Thoracic aorta (tissue), 2 donors: ENCODE measurements around the gene THBS3. TPM values are rescaled to one million over a fixed set of nuclear protein-coding genes. Genes with fewer than 3 reads are reported as not detected.

Experiments
- ATAC-seq: fragments of 150-250 bp; one replicate; pipeline ENCODE4 v1.8.0; 2017; ENCODE audit warnings: low read depth; ENCODE audit not compliant: insufficient number of reproducible peaks, low FRiP score
- DNase-seq: peaks from one replicate; pipeline ENCODE4 v3.0.0-alpha.2; 2020; ENCODE audit warnings: low spot score
- H3K27ac ChIP-seq, 2 donors: fragments of 200-600 bp; sonication (generic); 1 replicate in 1 of 2; 2 replicates in 1 of 2; pipeline ENCODE4 v1.5.1; 2016; ENCODE audit warnings: mild to moderate bottlenecking in 2 of 2, moderate library complexity in 2 of 2
- H3K27me3 ChIP-seq: fragments of 200-600 bp; sonication (generic); replicated peaks from 2 replicates; pipeline ENCODE4 v1.6.0; 2016; ENCODE audit warnings: mild to moderate bottlenecking; ENCODE audit not compliant: insufficient read depth
- H3K36me3 ChIP-seq: fragments of 200-600 bp; sonication (generic); one replicate; pipeline ENCODE4 v1.5.1; 2016
- H3K4me1 ChIP-seq, 2 donors: fragments of 200-600 bp; sonication (generic); 1 replicate in 1 of 2; 2 replicates in 1 of 2; pipeline versions ENCODE4 v1.5.1 to v1.6.0; 2016; ENCODE audit warnings: low read depth in 2 of 2, mild to moderate bottlenecking in 1 of 2; ENCODE audit not compliant: control insufficient read depth in 1 of 2
- H3K4me3 ChIP-seq: fragments of 200-600 bp; sonication (generic); 2 replicates; pipeline ENCODE4 v1.5.1; 2016; ENCODE audit warnings: mild to moderate bottlenecking
- H3K9me3 ChIP-seq: fragments of 200-600 bp; sonication (generic); 2 replicates; pipeline ENCODE4 v1.5.1; 2016
- CTCF ChIP-seq: fragments of 200-600 bp; sonication (generic); IDR thresholded peaks from one replicate; pipeline ENCODE4 v1.5.1; 2019; ENCODE audit warnings: antibody characterized with exemption
- total RNA-seq, 2 donors: library from RNA; depleted of rRNA; stranded (reverse); fragments of >200 nt; gene quantifications; one replicate each; pipeline versions ENCODE4 v1.1.0 to v1.2.3, GENCODE V29; 2016

THBS3 gene
- total RNA-seq, 2 donors from 2014 or later = 45.3 to 81.6 TPM

GRCh38 chr1:155186067-155186793, 21.5 kb downstream of the THBS3 start:
- Histone ChIP-seq H3K4me1 (no peaks in the 10 kb centered on the region), H3K4me3 (no peak overlapping the region), H3K9me3 (no peaks in the 10 kb centered on the region), H3K36me3 (no peaks in the 10 kb centered on the region), H3K27me3 (no peaks in the 10 kb centered on the region), H3K27ac (no peak overlapping the region)
- ATAC-seq (no peak), DNase-seq (no peak)
- no peak for TF ChIP-seq CTCF

DNA sequence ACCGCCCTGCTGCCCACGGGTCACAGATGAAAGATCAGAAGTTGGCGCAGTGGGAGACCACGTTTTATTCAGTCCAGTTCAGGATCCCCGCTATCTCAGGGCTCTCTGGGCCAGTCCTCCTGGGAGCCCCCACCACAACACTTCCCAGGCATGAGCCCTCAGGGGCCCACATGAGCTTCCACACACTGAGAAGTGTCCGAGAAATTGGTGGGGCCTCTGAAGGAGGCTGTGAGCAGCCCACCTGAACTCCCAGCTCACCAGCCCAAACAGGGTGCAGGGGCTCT, 22.0 kb downstream of the THBS3 start:
- no peaks in the 10 kb centered on the region for H3K27me3 ChIP-seq
- ATAC-seq = no peak

GRCh38 chr1:155184835-155185782, 22.6 kb downstream of the THBS3 start:
- Histone ChIP-seq H3K4me3 (no peak overlapping the region), H3K9me3 (no peaks in the 10 kb centered on the region), H3K27me3 (no peaks in the 10 kb centered on the region), H3K36me3 (no peaks in the 10 kb centered on the region), H3K27ac (no peak overlapping the region), H3K4me1 (no peaks in the 10 kb centered on the region)
- ATAC-seq (no peak), DNase-seq (no peak)
- TF ChIP-seq CTCF = no peak

More for the DNA sequence above, 22.0 kb downstream of the THBS3 start:
- Histone ChIP-seq H3K9me3 (no peaks in the 10 kb centered on the region), H3K27ac (no peak overlapping the region), H3K4me1 (no peaks in the 10 kb centered on the region), H3K4me3 (no peak overlapping the region), H3K36me3 (no peaks in the 10 kb centered on the region)
- no peak for TF ChIP-seq CTCF
- no peak for DNase-seq

DNA sequence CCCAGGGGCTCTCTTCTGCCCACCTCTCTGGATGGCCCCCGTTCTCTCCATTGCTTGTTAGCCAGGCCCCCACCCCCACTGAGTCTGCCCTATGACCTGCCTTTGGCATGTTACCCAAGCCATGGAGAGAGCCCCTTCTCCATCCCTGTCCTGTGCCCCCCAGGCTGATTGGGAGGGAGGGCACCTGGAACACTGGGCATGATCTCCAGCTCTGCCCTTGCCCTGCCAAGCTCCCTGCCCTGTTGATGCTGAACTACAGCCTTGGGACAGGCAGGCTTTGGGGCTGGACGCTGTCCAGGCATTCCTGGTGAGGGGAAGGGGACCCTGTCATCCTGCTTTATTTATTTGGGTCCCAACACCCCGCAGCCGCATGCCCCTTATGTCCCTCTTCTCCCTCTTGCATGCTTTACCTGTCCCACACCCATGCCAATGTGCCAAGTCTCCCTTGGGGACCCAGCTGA, 23.3 kb downstream of the THBS3 start:
- DNase-seq = no peak
- Histone ChIP-seq H3K4me3 (no peak overlapping the region), H3K27ac (no peak overlapping the region)

More for the DNA sequence above, 23.3 kb downstream of the THBS3 start:
- no peaks in the 10 kb centered on the region for H3K9me3 ChIP-seq
- no peaks in the 10 kb centered on the region for H3K27me3 ChIP-seq
- no peak for ATAC-seq
- TF ChIP-seq CTCF = no peak
- H3K36me3 ChIP-seq = no peaks in the 10 kb centered on the region
- H3K4me1 ChIP-seq = no peaks in the 10 kb centered on the region
